ENCODE measurements around the gene AGBL5. TPM values are rescaled to one million over a fixed set of nuclear protein-coding genes. Genes with fewer than 3 reads are reported as not detected.

AGBL5 gene
- total RNA-seq, 1 experiment from 2014 or later: 22.8 TPM

DNA sequence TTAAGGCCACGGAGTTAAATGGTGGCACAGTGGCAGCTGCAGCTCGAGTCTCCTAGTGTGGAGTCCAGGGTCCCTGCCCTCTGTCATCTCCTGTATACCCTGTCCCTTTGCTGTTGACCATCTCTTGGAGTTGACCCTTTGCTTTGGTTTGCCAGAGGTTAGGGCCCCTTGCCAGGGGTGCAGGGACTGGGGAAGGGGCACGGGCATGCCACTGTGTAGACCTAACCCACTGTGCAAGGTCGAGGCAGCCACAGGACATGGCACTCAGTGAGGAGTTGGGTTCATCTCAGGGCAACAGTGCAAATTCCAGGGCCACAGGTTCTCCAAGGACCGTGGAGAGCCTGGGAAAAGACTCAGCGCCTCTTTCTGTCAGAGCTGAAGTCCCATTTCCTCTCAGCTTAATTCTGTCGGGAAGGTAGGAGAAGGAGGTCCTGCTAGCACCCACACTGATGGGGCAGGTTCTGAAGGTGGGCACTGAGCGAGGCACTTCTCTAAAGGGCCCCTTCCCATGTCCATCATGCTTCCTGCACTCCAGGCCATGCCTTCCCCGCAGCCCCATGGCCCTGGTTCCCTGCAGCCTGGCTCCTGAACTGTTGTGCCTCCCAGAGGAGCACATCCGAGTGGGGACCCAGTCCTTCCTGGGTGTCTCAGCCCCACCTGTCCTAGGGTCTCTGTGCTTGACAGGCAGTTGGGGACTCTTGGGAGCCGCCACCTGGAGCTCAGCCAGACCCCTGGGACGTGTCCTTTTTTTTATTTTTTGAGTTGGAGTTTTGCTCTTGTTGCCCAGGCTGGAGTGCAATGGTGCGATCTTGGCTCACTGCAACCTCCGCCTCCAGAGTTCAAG, 37.9 kb downstream of the AGBL5 start:
- no peak overlapping the region for H3K27ac ChIP-seq
- no peaks in the 10 kb centered on the region for H3K27me3 ChIP-seq (replicated peaks)
- H3K36me3 ChIP-seq: peaks cover 9% of the 10 kb centered on the region; the same call in 1 of the 2 replicates
- no peak for DNase-seq (ENCODE audit: low read depth in 1 of 2, low spot score in 2 of 2)
- no peak overlapping the region for H3K4me3 ChIP-seq
- H3K4me1 ChIP-seq (replicated peaks): peaks cover 20% of the 10 kb centered on the region
- H3K9me3 ChIP-seq (replicated peaks): no peaks in the 10 kb centered on the region

- Histone ChIP-seq H3K27me3 (replicated peaks) (no peaks in the 10 kb centered on the region), H3K4me3 (no peak overlapping the region), H3K27ac (no peak overlapping the region), H3K9me3 (replicated peaks) (no peaks in the 10 kb centered on the region), H3K4me1 (replicated peaks) (peaks cover 4% of the 10 kb centered on the region), H3K36me3 (no peaks in the 10 kb centered on the region)
- no peak for DNase-seq (ENCODE audit: low read depth in 1 of 2, low spot score in 2 of 2)
Observed at GRCh38 chr2:27091746-27092695, 40.6 kb downstream of the AGBL5 start.

DNA sequence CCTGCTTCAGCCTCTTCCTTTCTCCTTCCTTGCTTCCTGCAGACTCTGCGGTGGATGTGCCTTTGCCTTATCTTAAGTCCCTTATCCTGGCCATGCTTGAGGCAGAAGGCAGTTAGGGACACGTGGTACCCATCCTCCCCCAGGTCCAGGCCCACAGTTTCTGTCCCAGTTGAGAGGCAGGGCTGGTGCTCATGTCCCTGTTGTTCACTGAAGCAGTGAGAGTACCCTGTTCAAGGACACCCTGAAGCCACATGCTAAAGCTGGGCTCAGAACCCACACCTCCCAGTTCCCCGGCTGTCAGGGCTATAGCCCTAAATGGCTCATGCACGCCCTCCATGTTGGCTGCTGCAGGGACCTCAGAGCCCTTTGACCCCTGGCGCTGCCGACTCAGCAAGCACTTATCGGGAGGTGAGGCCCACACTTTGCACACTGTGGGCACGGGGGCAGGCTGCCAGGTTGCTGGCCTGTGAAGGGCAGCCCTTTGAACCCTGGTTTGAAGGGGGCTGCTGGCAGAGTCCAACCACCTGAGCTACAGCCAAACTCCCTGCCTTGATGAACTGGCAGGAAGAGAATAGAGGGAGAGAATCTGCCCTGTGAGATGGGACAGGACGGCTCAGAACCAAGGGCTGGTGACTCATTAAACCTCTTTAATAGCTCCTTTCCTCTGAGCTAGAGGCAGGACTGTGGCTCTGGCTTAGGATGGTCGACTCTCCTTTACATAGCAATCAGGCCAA, 41.4 kb downstream of the AGBL5 start:
- no peaks in the 10 kb centered on the region for H3K36me3 ChIP-seq
- H3K4me1 ChIP-seq (replicated peaks): peaks cover 4% of the 10 kb centered on the region
- H3K9me3 ChIP-seq (replicated peaks): no peaks in the 10 kb centered on the region
- no peak overlapping the region for H3K27ac ChIP-seq
- no peak overlapping the region for H3K4me3 ChIP-seq
- no peaks in the 10 kb centered on the region for H3K27me3 ChIP-seq (replicated peaks)
- DNase-seq (ENCODE audit: low read depth in 1 of 2, low spot score in 2 of 2): no peak

DNA sequence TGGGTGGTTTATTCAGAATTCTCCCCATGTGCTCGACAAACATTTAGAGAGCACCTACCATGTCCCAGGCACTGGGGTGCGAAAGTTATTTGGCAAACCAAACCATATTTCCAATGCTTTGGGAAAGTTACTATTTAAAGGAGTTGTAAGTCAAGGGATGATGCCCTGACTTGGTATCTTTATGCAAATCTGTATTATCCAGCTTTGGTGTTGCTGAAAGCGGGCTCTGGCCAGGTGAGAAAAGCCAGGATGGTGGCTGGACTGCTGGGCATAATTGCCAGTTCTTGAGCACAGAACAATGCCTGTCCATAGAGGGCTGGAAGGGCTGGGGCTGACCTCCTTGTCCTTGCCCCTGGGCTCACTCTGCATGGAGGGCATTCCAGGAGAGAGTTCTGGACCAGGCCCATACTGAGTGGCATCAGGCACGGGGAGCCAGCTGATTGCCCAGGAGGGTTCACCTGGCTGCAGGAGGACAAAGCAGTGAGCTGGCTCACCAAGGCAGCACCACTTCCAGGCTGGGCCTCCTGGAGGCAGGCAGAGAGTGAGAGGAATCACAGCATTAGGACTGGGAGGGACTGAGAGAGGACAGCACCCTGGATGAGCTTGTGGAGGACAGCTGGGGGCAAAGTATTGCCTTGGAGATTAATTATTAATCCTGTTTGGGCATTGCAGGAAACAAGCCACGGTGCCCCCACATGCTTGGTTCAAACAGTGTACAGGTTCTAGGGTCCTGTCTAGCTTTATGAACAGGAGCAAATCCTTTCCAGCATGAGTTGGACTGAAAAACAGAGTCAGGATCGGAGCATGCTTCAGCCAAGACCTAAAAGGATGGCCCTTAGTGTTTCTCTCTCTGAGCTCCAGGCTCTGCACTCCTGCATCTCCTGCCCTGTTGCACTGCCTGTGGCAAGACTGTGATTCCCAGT, 42.2 kb downstream of the AGBL5 start:
- Histone ChIP-seq H3K9me3 (replicated peaks) (no peaks in the 10 kb centered on the region), H3K4me3 (no peak overlapping the region), H3K27me3 (replicated peaks) (no peaks in the 10 kb centered on the region), H3K36me3 (no peaks in the 10 kb centered on the region), H3K4me1 (replicated peaks) (peaks cover 4% of the 10 kb centered on the region), H3K27ac (no peak overlapping the region)
- no peak for DNase-seq (ENCODE audit: low read depth in 1 of 2, low spot score in 2 of 2)

DNA sequence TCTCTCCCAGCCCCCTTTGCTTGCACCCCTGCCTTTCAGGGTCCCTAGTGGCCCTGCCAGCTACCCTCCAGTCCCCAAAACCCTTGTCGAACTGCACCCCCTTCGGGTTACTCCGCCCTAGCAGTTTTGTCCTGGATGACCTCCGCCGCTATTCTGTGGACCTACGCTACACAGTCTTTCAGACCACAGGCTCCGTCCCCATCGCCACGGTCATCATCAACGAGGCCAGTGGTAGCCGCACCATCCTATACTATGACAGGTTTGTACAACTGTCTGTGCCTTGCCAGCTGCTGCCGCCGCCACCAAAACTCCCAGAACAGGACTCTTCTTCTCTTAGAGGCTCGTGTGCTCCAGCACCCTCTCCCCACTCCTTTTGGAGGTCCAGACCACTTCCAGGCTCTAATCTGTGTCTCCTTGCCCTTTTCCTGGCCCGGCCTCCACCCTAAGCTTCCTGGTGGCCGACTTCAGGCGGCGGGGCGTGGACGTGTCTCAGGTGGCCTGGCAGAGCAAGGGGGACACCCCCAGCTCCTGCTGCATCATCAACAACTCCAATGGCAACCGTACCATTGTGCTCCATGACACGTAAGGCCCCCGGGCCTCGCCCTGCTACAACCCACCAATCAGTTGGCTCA, 43.0 kb downstream of the AGBL5 start:
- Histone ChIP-seq H3K9me3 (replicated peaks) (no peaks in the 10 kb centered on the region), H3K4me3 (no peak overlapping the region), H3K27ac (no peak overlapping the region), H3K27me3 (replicated peaks) (no peaks in the 10 kb centered on the region), H3K4me1 (replicated peaks) (peaks cover 4% of the 10 kb centered on the region), H3K36me3 (no peaks in the 10 kb centered on the region)
- DNase-seq (ENCODE audit: low read depth in 1 of 2, low spot score in 2 of 2): no peak

DNA sequence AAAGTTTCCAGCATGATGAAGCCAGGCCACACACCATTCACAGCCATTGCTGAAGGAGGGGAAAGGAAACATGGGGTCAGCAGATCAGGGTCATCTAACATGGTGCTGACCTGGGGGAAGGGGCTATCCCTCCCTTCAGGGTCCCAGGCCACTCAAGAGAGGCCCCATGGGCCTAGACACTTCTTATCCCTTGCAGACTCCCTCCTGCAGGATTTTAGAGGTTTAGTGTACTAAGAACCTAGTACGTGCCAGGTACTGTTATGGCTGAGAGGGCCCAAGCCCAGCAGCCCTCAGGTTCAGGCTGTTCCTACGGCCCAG, 43.9 kb downstream of the AGBL5 start:
- no peak for DNase-seq (ENCODE audit: low read depth in 1 of 2, low spot score in 2 of 2)
- H3K27ac ChIP-seq: no peak overlapping the region

GRCh38 chr2:27095745-27096651, 44.5 kb downstream of the AGBL5 start:
- no peaks in the 10 kb centered on the region for H3K27me3 ChIP-seq (replicated peaks)
- no peak overlapping the region for H3K4me3 ChIP-seq
- H3K4me1 ChIP-seq (replicated peaks): peaks cover 4% of the 10 kb centered on the region
- H3K36me3 ChIP-seq: no peaks in the 10 kb centered on the region
- DNase-seq (ENCODE audit: low read depth in 1 of 2, low spot score in 2 of 2): no peak
- no peaks in the 10 kb centered on the region for H3K9me3 ChIP-seq (replicated peaks)
- no peak overlapping the region for H3K27ac ChIP-seq

More for the DNA sequence above, 43.9 kb downstream of the AGBL5 start:
- no peaks in the 10 kb centered on the region for H3K9me3 ChIP-seq (replicated peaks)
- H3K36me3 ChIP-seq: no peaks in the 10 kb centered on the region
- peaks cover 4% of the 10 kb centered on the region for H3K4me1 ChIP-seq (replicated peaks)
- H3K27me3 ChIP-seq (replicated peaks): no peaks in the 10 kb centered on the region
- no peak overlapping the region for H3K4me3 ChIP-seq

DNA sequence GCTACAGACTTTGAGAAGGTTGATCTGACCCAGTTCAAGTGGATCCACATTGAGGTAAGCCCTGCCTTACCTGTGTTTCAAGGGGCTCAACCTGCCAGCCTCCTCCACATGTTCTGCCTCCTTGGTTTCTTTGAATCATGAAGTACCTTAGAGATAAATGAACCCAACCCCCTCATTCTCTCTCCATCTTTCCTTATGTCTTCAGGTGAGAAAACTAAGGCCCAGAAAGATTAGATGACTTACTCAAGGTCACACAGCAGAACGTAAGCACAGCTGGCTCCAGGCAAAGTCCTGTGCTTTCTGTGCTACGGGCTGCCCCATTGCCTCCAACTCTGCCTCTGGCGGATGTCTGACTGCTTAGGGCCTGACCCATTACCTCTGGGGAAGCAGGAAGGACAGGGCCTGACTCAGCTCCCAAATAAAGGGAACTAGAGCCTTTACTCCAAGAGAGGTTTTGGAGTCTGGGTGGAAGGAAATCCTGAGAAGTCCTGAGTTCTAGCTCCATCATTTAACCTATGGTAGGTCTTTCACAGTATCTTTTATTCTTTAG, 45.4 kb downstream of the AGBL5 start:
- no peaks in the 10 kb centered on the region for H3K36me3 ChIP-seq
- DNase-seq (ENCODE audit: low read depth in 1 of 2, low spot score in 2 of 2): no peak
- no peak overlapping the region for H3K27ac ChIP-seq
- no peak overlapping the region for H3K4me3 ChIP-seq
- H3K27me3 ChIP-seq (replicated peaks): no peaks in the 10 kb centered on the region
- peaks cover 4% of the 10 kb centered on the region for H3K4me1 ChIP-seq (replicated peaks)
- H3K9me3 ChIP-seq (replicated peaks): no peaks in the 10 kb centered on the region

DNA sequence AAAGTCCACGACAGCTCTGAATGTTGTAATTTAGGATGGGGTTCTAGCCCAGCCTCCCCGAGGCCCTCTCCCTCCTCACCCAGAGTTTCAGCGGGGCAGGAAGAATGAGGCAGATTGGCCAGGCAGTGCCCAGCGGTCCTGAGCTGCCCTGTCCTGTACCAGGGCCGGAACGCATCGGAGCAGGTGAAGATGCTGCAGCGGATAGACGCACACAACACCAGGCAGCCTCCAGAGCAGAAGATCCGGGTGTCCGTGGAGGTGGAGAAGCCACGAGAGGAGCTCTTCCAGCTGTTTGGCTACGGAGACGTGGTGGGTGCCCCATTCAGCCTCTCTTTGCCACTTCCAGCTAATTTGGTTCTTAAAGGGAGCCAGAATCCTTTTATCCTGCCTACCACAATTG, 45.9 kb downstream of the AGBL5 start:
- peaks cover 4% of the 10 kb centered on the region for H3K4me1 ChIP-seq (replicated peaks)
- H3K36me3 ChIP-seq: no peaks in the 10 kb centered on the region
- no peak overlapping the region for H3K4me3 ChIP-seq
- H3K27ac ChIP-seq: no peak overlapping the region
- H3K27me3 ChIP-seq (replicated peaks): no peaks in the 10 kb centered on the region
- H3K9me3 ChIP-seq (replicated peaks): no peaks in the 10 kb centered on the region
- no peak for DNase-seq (ENCODE audit: low read depth in 1 of 2, low spot score in 2 of 2)

DNA sequence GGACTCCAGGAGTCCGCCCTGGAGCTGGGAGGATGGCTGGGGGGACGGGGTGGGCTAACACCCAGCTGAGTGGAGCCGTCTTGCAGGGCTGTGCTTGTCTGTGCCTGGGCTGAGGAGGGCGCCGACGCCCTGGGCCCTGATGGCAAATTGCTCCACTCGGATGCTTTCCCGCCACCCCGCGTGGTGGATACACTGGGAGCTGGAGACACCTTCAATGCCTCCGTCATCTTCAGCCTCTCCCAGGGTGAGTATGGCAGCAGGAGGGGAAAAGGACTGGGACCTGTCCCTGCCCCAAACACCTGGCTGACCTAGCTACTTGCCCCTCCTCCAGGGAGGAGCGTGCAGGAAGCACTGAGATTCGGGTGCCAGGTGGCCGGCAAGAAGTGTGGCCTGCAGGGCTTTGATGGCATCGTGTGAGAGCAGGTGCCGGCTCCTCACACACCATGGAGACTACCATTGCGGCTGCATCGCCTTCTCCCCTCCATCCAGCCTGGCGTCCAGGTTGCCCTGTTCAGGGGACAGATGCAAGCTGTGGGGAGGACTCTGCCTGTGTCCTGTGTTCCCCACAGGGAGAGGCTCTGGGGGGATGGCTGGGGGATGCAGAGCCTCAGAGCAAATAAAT, 48.0 kb downstream of the AGBL5 start:
- H3K27ac ChIP-seq: no peak overlapping the region

DNA sequence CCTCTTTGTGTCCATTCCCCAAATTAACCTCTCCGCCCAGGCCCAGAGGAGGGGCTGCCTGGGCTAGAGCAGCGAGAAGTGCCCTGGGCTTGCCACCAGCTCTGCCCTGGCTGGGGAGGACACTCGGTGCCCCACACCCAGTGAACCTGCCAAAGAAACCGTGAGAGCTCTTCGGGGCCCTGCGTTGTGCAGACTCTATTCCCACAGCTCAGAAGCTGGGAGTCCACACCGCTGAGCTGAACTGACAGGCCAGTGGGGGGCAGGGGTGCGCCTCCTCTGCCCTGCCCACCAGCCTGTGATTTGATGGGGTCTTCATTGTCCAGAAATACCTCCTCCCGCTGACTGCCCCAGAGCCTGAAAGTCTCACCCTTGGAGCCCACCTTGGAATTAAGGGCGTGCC, 48.6 kb downstream of the AGBL5 start:
- DNase-seq (ENCODE audit: low read depth in 1 of 2, low spot score in 2 of 2): no peak
- Histone ChIP-seq H3K4me3 (no peak overlapping the region), H3K27ac (no peak overlapping the region), H3K9me3 (replicated peaks) (no peaks in the 10 kb centered on the region), H3K4me1 (replicated peaks) (peaks cover 4% of the 10 kb centered on the region), H3K27me3 (replicated peaks) (no peaks in the 10 kb centered on the region), H3K36me3 (no peaks in the 10 kb centered on the region)

More for the DNA sequence above, 48.0 kb downstream of the AGBL5 start:
- Histone ChIP-seq H3K36me3 (no peaks in the 10 kb centered on the region), H3K4me3 (no peak overlapping the region), H3K9me3 (replicated peaks) (no peaks in the 10 kb centered on the region), H3K27me3 (replicated peaks) (no peaks in the 10 kb centered on the region), H3K4me1 (replicated peaks) (peaks cover 4% of the 10 kb centered on the region)
- no peak for DNase-seq (ENCODE audit: low read depth in 1 of 2, low spot score in 2 of 2)
